NCI-H2081 (cell line): Measurements from ENCODE around the gene AFG3L2.
A peak's percentile ranks its signal among the peaks of the same experiment; 100 is the strongest.

ENCODE experiments used
- DNase-seq, 2 experiments: peaks; one replicate each; lab custom pipeline; 2025; lab: John Stamatoyannopoulos, UW

The AFG3L2 gene

GRCh38 chr18:12359515-12359927 is 17.5 kb downstream of the AFG3L2 start:
- DNase-seq: no peak

- DNase-seq: no peak
These were observed 24.8 kb downstream of the AFG3L2 start for GRCh38 chr18:12352188-12352587.

- no peak for DNase-seq
These were observed 29.1 kb downstream of the AFG3L2 start for GRCh38 chr18:12347895-12348294.

- no peak for DNase-seq
These were observed 30.8 kb downstream of the AFG3L2 start for GRCh38 chr18:12346240-12346565.

- DNase-seq: no peak
These were observed 31.4 kb downstream of the AFG3L2 start for GRCh38 chr18:12345491-12346239.

GRCh38 chr18:12342661-12343060 is 34.4 kb downstream of the AFG3L2 start:
- no peak for DNase-seq

- DNase-seq: no peak
These were observed 35.9 kb downstream of the AFG3L2 start for GRCh38 chr18:12340945-12341660.

GRCh38 chr18:12338382-12338781 is 38.6 kb downstream of the AFG3L2 start:
- no peak for DNase-seq

- no peak for DNase-seq
These were observed 40.1 kb downstream of the AFG3L2 start for GRCh38 chr18:12336887-12337286.

- DNase-seq: no peak
These were observed 40.8 kb downstream of the AFG3L2 start for GRCh38 chr18:12336171-12336613.

GRCh38 chr18:12335503-12335902 is 41.5 kb downstream of the AFG3L2 start:
- DNase-seq: no peak

GRCh38 chr18:12334863-12335262 is 42.2 kb downstream of the AFG3L2 start:
- no peak for DNase-seq

GRCh38 chr18:12334366-12334808 is 42.6 kb downstream of the AFG3L2 start:
- DNase-seq: no peak

GRCh38 chr18:12333506-12334290 is 43.3 kb downstream of the AFG3L2 start:
- DNase-seq: no peak

- DNase-seq: no peak
These were observed 46.3 kb downstream of the AFG3L2 start for GRCh38 chr18:12330766-12331165.

- no peak for DNase-seq
These were observed 47.8 kb downstream of the AFG3L2 start for GRCh38 chr18:12329125-12329698.

GRCh38 chr18:12328179-12328823 is 48.7 kb downstream of the AFG3L2 start:
- no peak for DNase-seq

GRCh38 chr18:12327510-12328178 is 49.4 kb downstream of the AFG3L2 start:
- DNase-seq: peak; percentile 63 to 77

GRCh38 chr18:12326711-12327460 is 50.1 kb downstream of the AFG3L2 start:
- no peak for DNase-seq

- DNase-seq: no peak
These were observed 51.2 kb downstream of the AFG3L2 start for GRCh38 chr18:12325726-12326245.
